Neuronal stem cell (in vitro differentiated cells): ENCODE results near the gene KIF26A.

Source experiments
- DNase-seq: peaks from one replicate; pipeline ENCODE4 v3.0.0-alpha.2; 2013; ENCODE audit warnings: low spot score
- H2AFZ ChIP-seq: one replicate; pipeline ENCODE4 v1.6.1; 2013; ENCODE audit warnings: mild to moderate bottlenecking, low read length, inconsistent platforms
- H2AK5ac ChIP-seq: 2 replicates; pipeline ENCODE4 v1.6.1; 2013; ENCODE audit warnings: low read depth, mild to moderate bottlenecking, inconsistent platforms, low read length, moderate library complexity, mixed read lengths
- H2BK120ac ChIP-seq: 2 replicates; pipeline ENCODE4 v1.6.1; 2013; ENCODE audit warnings: low read depth, mild to moderate bottlenecking, inconsistent platforms, low read length, moderate library complexity, mixed read lengths
- H2BK12ac ChIP-seq: one replicate; pipeline ENCODE4 v1.6.1; 2013; ENCODE audit warnings: low read length, inconsistent platforms
- H2BK15ac ChIP-seq: 2 replicates; pipeline ENCODE4 v1.6.1; 2013; ENCODE audit warnings: mild to moderate bottlenecking, low read length, inconsistent platforms, mixed read lengths
- H2BK5ac ChIP-seq: one replicate; pipeline ENCODE4 v1.6.1; 2013; ENCODE audit warnings: inconsistent platforms, mild to moderate bottlenecking, low read length, moderate library complexity
- H3K14ac ChIP-seq: one replicate; pipeline ENCODE4 v1.6.1; 2013; ENCODE audit warnings: low read length, inconsistent platforms
- H3K18ac ChIP-seq: 2 replicates; pipeline ENCODE4 v1.6.1; 2013; ENCODE audit warnings: low read length, inconsistent platforms
- H3K23ac ChIP-seq: 2 replicates; pipeline ENCODE4 v1.6.1; 2013; ENCODE audit warnings: low read depth, mild to moderate bottlenecking, mixed read lengths, low read length, inconsistent platforms; ENCODE audit not compliant: poor library complexity
- H3K27ac ChIP-seq: replicated peaks from 3 replicates; pipeline ENCODE4 v1.5.1; 2013; ENCODE audit warnings: low read length, inconsistent platforms
- H3K27me3 ChIP-seq, 3 experiments: 2 replicates each; pipeline ENCODE4 v1.6.1; 2013; ENCODE audit warnings: low read length in 3 of 3, mild to moderate bottlenecking in 2 of 3, inconsistent platforms in 1 of 3, low read depth in 1 of 3, mixed read lengths in 1 of 3, moderate library complexity in 1 of 3; ENCODE audit not compliant: control insufficient read depth in 3 of 3, insufficient read depth in 3 of 3
- H3K36me3 ChIP-seq, 2 donors: replicated peaks in 1 of 2; 2 replicates each; pipeline ENCODE4 v1.6.1; 2013; ENCODE audit warnings: low read length in 2 of 2; ENCODE audit not compliant: control insufficient read depth in 2 of 2, insufficient read depth in 2 of 2
- H3K4ac ChIP-seq: 2 replicates; pipeline ENCODE4 v1.6.1; 2013; ENCODE audit warnings: inconsistent platforms, mild to moderate bottlenecking, low read length, moderate library complexity
- H3K4me1 ChIP-seq, 2 donors: 1 replicate in 1 of 2; 2 replicates in 1 of 2; pipeline ENCODE4 v1.6.1; 2013; ENCODE audit warnings: low read length in 2 of 2, low read depth in 1 of 2; ENCODE audit not compliant: control insufficient read depth in 2 of 2, insufficient read depth in 1 of 2
- H3K4me2 ChIP-seq: one replicate; pipeline ENCODE4 v1.6.1; 2013; ENCODE audit warnings: mild to moderate bottlenecking, low read length, inconsistent platforms; ENCODE audit not compliant: insufficient read depth, poor library complexity, severe bottlenecking
- H3K4me3 ChIP-seq, 2 donors: 2 replicates each; pipeline ENCODE4 v1.5.1; 2013; ENCODE audit warnings: low read length in 2 of 2, mild to moderate bottlenecking in 2 of 2, inconsistent platforms in 1 of 2, moderate library complexity in 1 of 2
- H3K79me1 ChIP-seq: one replicate; pipeline ENCODE4 v1.6.1; 2013; ENCODE audit warnings: low read depth, mild to moderate bottlenecking, inconsistent platforms, low read length, moderate library complexity
- H3K9ac ChIP-seq: one replicate; pipeline ENCODE4 v1.6.1; 2013; ENCODE audit warnings: mild to moderate bottlenecking, low read depth, low read length, inconsistent platforms; ENCODE audit not compliant: poor library complexity
- H3K9me3 ChIP-seq, 2 donors: replicated peaks in 1 of 2; 2 replicates each; pipeline versions ENCODE3 to v1.6.1; 2013; ENCODE audit warnings: low read length in 2 of 2, mild to moderate bottlenecking in 2 of 2, inconsistent platforms in 1 of 2, low read depth in 1 of 2, mixed read lengths in 1 of 2, moderate library complexity in 1 of 2; ENCODE audit not compliant: control insufficient read depth in 2 of 2, insufficient read depth in 1 of 2
- H4K8ac ChIP-seq: one replicate; pipeline ENCODE4 v1.6.1; 2013; ENCODE audit warnings: low read depth, mild to moderate bottlenecking, inconsistent platforms, low read length, moderate library complexity
- H4K91ac ChIP-seq: one replicate; pipeline ENCODE4 v1.6.1; 2013; ENCODE audit warnings: low read length, low read depth, mild to moderate bottlenecking, inconsistent platforms; ENCODE audit not compliant: poor library complexity
- WGBS, 2 donors: extraction: QIAGEN DNeasy Blood & Tissue Kit; methylation state at CpG; one replicate each; pipeline ENCODE4 v1.1.7; 2013; ENCODE audit warnings: missing lambda C conversion rate in 2 of 2, mixed read lengths in 1 of 2; ENCODE audit not compliant: insufficient read length in 2 of 2, insufficient replicate concordance in 1 of 2; ENCODE audit errors: extremely low coverage in 2 of 2; 5-methylcytosine and 5-hydroxymethylcytosine counted together

KIF26A gene

GRCh38 chr14:104147346-104148125, 9.1 kb downstream of the KIF26A start:
- Histone ChIP-seq H2AK5ac (peak overlapping the region; percentile 92), H3K4me2 (no peak overlapping the region), H3K4ac (peak overlapping the region; percentile 46), H3K9ac (peak overlapping the region; percentile 78), H2BK5ac (peak overlapping the region; percentile 93), H2BK15ac (peak overlapping the region; percentile 38), H3K4me1 (peaks cover 36 to 44% of the 10 kb centered on the region in 2 donors), H3K23ac (peak overlapping the region; percentile 85), H4K91ac (peak overlapping the region; percentile 65), H3K18ac (peak overlapping the region; percentile 97), H4K8ac (no peak overlapping the region), H3K79me1 (peaks cover 39% of the 10 kb centered on the region), H3K27me3 (no peaks in the 10 kb centered on the region), H3K14ac (peak overlapping the region; percentile 47), H3K27ac (no peak overlapping the region), H3K36me3 (peaks cover 4 to 6% of the 10 kb centered on the region in 2 donors), H2BK120ac (peak overlapping the region; percentile 1), H3K9me3 (no peaks in the 10 kb centered on the region), H3K4me3 (no peak overlapping the region), H2AFZ (peak overlapping the region; percentile 87), H2BK12ac (peak overlapping the region; percentile 94)
- DNase-seq = no peak
- no CpG with 5 or more reads among the region's 28 CpGs for WGBS, 2 donors

DNA sequence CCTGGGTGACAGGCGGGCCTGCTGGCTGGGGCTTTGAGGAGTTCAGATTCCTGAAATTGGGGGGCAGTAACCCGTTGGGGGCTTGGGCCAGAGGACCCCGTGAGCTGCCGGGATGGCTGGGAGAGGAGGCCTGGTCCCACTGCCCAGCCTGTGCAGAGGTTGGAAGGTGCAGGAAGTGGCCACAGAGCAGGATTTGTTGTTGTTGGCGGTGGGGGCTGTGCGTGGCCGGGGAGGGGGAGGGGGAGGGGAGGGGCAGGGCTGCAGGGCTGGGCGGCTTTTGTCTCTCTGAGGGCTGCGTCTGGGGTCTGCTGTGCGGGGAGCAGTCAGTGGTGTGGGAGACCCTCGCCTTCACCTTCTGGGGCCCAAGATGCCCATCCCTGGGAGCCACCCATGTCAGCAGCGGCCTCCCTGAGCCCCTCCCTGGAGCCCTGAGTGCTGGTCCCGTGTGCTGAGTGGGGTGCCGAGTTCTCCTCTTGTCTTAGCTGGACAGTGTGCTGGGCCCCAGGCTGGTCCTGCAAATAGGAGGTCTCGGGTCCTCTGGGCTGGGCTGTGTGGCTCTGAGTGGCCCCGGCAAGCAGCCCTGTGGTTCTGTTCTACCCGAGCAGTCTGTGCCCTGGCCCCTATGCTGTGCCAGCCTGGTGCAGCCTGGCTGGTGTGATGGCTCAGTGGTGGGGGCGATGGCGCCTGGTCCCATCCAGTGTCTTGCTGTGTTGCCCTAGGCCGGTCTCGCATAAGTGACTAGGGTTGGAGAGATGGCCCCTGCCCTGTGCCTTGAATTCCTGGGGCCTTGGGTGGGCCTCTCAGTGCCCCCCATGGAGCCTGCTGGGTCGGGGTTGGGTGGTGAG, 10.3 kb downstream of the KIF26A start:
- H3K79me1 ChIP-seq = peaks cover 37% of the 10 kb centered on the region
- DNase-seq = no peak

DNA sequence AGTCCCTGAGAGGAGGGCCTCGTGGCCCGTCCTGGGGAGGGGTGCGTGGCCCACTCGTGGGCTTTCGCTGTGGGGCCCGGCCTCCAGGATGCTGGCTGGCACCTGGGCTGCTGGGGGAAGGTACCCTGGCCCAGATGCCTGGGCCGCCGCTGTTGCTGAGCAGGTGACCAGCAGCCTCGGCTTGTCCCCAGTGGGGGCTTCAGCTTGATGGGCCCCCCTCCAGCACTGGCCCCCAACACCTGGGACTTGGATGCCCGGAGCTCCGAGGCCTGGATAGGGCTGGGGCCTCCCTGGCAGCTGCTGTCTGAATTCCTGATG, 10.8 kb downstream of the KIF26A start:
- Histone ChIP-seq H3K4me1 (peaks cover 36 to 43% of the 10 kb centered on the region in 2 donors), H3K9ac (no peak overlapping the region), H2BK12ac (peak overlapping the region; percentile 99), H2BK120ac (peak overlapping the region; percentile 96), H3K27me3 (no peaks in the 10 kb centered on the region), H4K91ac (no peak overlapping the region), H3K4me2 (peak overlapping the region; percentile 37), H3K14ac (peak overlapping the region; percentile 97), H3K23ac (peak overlapping the region; percentile 73), H2BK5ac (peak overlapping the region; percentile 98), H3K36me3 (peaks cover 6 to 9% of the 10 kb centered on the region in 2 donors), H3K27ac (peak overlapping the region; percentile 87), H3K4ac (peak overlapping the region; percentile 13), H2AK5ac (peak overlapping the region; percentile 99), H4K8ac (no peak overlapping the region), H2BK15ac (peak overlapping the region; percentile 92), H3K79me1 (peaks cover 35% of the 10 kb centered on the region), H3K9me3 (no peaks in the 10 kb centered on the region), H2AFZ (peak overlapping the region; percentile 28), H3K4me3 (no peak overlapping the region), H3K18ac (peak overlapping the region; percentile 99)
- no peak for DNase-seq
- WGBS, 2 donors = no CpG with 5 or more reads among the region's 11 CpGs

More for the DNA sequence above, 10.3 kb downstream of the KIF26A start:
- peak overlapping the region; percentile 73 for H3K23ac ChIP-seq
- WGBS, 2 donors = no CpG with 5 or more reads among the region's 22 CpGs
- peak overlapping the region; percentile 87 for H2AFZ ChIP-seq
- H3K4ac ChIP-seq = no peak overlapping the region
- H3K4me3 ChIP-seq = no peak overlapping the region
- H3K9ac ChIP-seq = peak overlapping the region; percentile 81
- no peaks in the 10 kb centered on the region for H3K9me3 ChIP-seq
- peak overlapping the region; percentile 92 for H2BK15ac ChIP-seq
- H2BK5ac ChIP-seq = peak overlapping the region; percentile 98
- H4K91ac ChIP-seq = peak overlapping the region; percentile 92
- H3K36me3 ChIP-seq = peaks cover 6 to 9% of the 10 kb centered on the region in 2 donors
- H4K8ac ChIP-seq = peak overlapping the region; percentile 17
- H3K4me2 ChIP-seq = no peak overlapping the region
- H2BK12ac ChIP-seq = peak overlapping the region; percentile 99
- H2BK120ac ChIP-seq = peak overlapping the region; percentile 96
- no peaks in the 10 kb centered on the region for H3K27me3 ChIP-seq
- H3K18ac ChIP-seq = peak overlapping the region; percentile 99
- H3K27ac ChIP-seq = peak overlapping the region; percentile 87
- H2AK5ac ChIP-seq = peak overlapping the region; percentile 99
- peak overlapping the region; percentile 97 for H3K14ac ChIP-seq
- peaks cover 36 to 43% of the 10 kb centered on the region in 2 donors for H3K4me1 ChIP-seq
